GM12878 (cell line): Measurements from ENCODE around the gene HLA-G. TPM values are rescaled to one million over a fixed set of nuclear protein-coding genes. Genes with fewer than 3 reads are reported as not detected.

Source experiments
- ATAC-seq: fragments of 200-7000 bp; cut with Tn5 transposase; 3 replicates; pipeline ENCODE4 v1.9.1; 2020; ENCODE audit warnings: mild to moderate bottlenecking, moderate library complexity
- BruUV-seq: library from RNA; stranded (reverse); fragments of 400-500 nt; replicated peaks from 2 replicates; lab custom pipeline; 2021; lab: Mats Ljungman, UMichigan
- CTCF ChIA-PET: fragments of 300-600 bp; sonication (Branson Sonifier 250); formaldehyde crosslinking; extraction: SDS; loops from one replicate; lab custom pipeline; 2021; ENCODE audit warnings: inconsistent platforms; lab: Yijun Ruan, JAX
- POLR2A ChIA-PET: fragments of 350-600 bp; formaldehyde crosslinking; extraction: SDS; loops from one replicate; lab custom pipeline; 2021; ENCODE audit warnings: inconsistent platforms; lab: Charles Lee
- RAD21 ChIA-PET: fragments of 300-600 bp; sonication (Branson Sonifier 250); formaldehyde crosslinking; loops from one replicate; lab custom pipeline; 2023; ENCODE audit warnings: antibody characterized with exemption; ENCODE audit not compliant: unreplicated experiment; lab: Charles Lee
- SMC1A ChIA-PET: fragments of 300-600 bp; sonication (Branson Sonifier 250); formaldehyde crosslinking; loops from one replicate; lab custom pipeline; 2023; ENCODE audit not compliant: unreplicated experiment, uncharacterized antibody; lab: Charles Lee
- DNase-seq: peaks from one replicate; pipeline ENCODE4 v3.0.0-alpha.2; 2011; ENCODE audit warnings: low read depth, low spot score
- FAIRE-seq: peaks from 3 replicates; lab custom pipeline; 2011; peaks lifted over from hg19 to GRCh38; lab: Jason Lieb, UNC
- H2AFZ ChIP-seq: 2 replicates; pipeline ENCODE4 v1.6.0; 2011; ENCODE audit warnings: low read depth, low read length, control low read depth; ENCODE audit not compliant: control insufficient read depth
- H3K27ac ChIP-seq: 2 replicates; pipeline ENCODE4 v1.5.1; 2011; ENCODE audit warnings: control low read depth; ENCODE audit not compliant: control insufficient read depth, insufficient read depth
- H3K27me3 ChIP-seq, 2 experiments: replicated peaks in 1 of 2; 2 replicates each; pipeline versions ENCODE4 v1.6.0 to v1.6.1; 2011; ENCODE audit warnings: low read length in 1 of 2; ENCODE audit not compliant: control insufficient read depth in 2 of 2, insufficient read depth in 2 of 2
- H3K36me3 ChIP-seq, 2 experiments: 2 replicates each; pipeline ENCODE4 v1.5.1; 2011; ENCODE audit warnings: low read length in 1 of 2; ENCODE audit not compliant: control insufficient read depth in 2 of 2, insufficient read depth in 2 of 2
- H3K4me1 ChIP-seq: 2 replicates; pipeline ENCODE4 v1.6.1; 2011; ENCODE audit warnings: mild to moderate bottlenecking, low read length, moderate library complexity, mixed read lengths; ENCODE audit not compliant: control insufficient read depth, insufficient read depth
- H3K4me2 ChIP-seq: 2 replicates; pipeline ENCODE4 v1.6.0; 2011; ENCODE audit warnings: control low read depth; ENCODE audit not compliant: control insufficient read depth, insufficient read depth
- H3K4me3 ChIP-seq: fragments of 200-600 bp; sonication (generic); 2 replicates; pipeline ENCODE4 v1.5.1; 2016
- H3K79me2 ChIP-seq: 2 replicates; pipeline ENCODE4 v1.6.0; 2011; ENCODE audit warnings: low read length; ENCODE audit not compliant: control insufficient read depth, insufficient read depth
- H3K9ac ChIP-seq: 2 replicates; pipeline ENCODE4 v1.8.0; 2011; ENCODE audit warnings: low read length, control low read depth, mixed read lengths; ENCODE audit not compliant: control insufficient read depth, insufficient read depth
- H3K9me3 ChIP-seq: replicated peaks from 3 replicates; pipeline ENCODE4 v1.5.1; 2011; ENCODE audit warnings: mild to moderate bottlenecking, low read length; ENCODE audit not compliant: control insufficient read depth, insufficient read depth
- H4K20me1 ChIP-seq: 2 replicates; pipeline ENCODE4 v1.6.0; 2011; ENCODE audit not compliant: control insufficient read depth, insufficient read depth
- ASH2L ChIP-seq: fragments of 300-600, 200-600 bp; sonication (generic); IDR thresholded peaks from 2 replicates; pipeline ENCODE4 v1.6.1; 2017; ENCODE audit warnings: low read depth, mild to moderate bottlenecking, borderline replicate concordance
- FOXK2 ChIP-seq: fragments of 450-650 bp; IDR thresholded peaks from 2 replicates; pipeline ENCODE4 v1.6.1; 2017; ENCODE audit warnings: mild to moderate bottlenecking, moderate library complexity
- IRF4 ChIP-seq: IDR thresholded peaks from 2 replicates; pipeline ENCODE4 v1.6.1; 2011; ENCODE audit warnings: low read depth, low read length
- LARP7 ChIP-seq: fragments of 450-650 bp; IDR thresholded peaks from 2 replicates; pipeline ENCODE4 v1.6.1; 2017; ENCODE audit warnings: mild to moderate bottlenecking
- POLR2AphosphoS5 ChIP-seq: IDR thresholded peaks from 2 replicates; pipeline ENCODE4 v1.6.1; 2011; ENCODE audit warnings: mild to moderate bottlenecking, low read length, inconsistent platforms
- SP1 ChIP-seq: IDR thresholded peaks from one replicate; pipeline ENCODE4 v1.6.1; 2011; ENCODE audit warnings: low read depth, low read length
- in situ Hi-C: fragments of 300-500 bp; cut with MboI; formaldehyde crosslinking; loops from 9 replicates; pipeline ENCODE4 v1.14.3; 2018; ENCODE audit warnings: mixed read lengths
- intact Hi-C: fragments of 100-400 bp; cut with micrococcal nuclease; formaldehyde crosslinking; loops from one replicate; pipeline ENCODE4 v1.14.2; 2022; ENCODE audit not compliant: unreplicated experiment
- polyA plus RNA-seq, 11 experiments: library from polyadenylated mRNA; depleted of rRNA in 4 of 11; unstranded in 6 of 11; stranded (reverse) in 5 of 11; fragments of >200 nt; fragmentation: Nextera tagmentation in 4 of 11; fragmentation: Illumina TruSeq in 1 of 11; extraction: Ambion mirVana in 4 of 11; extraction: Trizol in 1 of 11; gene quantifications; 1 replicate in 1 of 11; 2 replicates in 10 of 11; pipeline versions ENCODE4 v1.2.1 to v1.2.3, GENCODE V29; 2011 to 2016; ENCODE audit warnings: inconsistent platforms in 2 of 11, missing spikeins in 2 of 11, low read depth in 1 of 11
- total RNA-seq, 4 experiments: library from RNA; depleted of rRNA in 3 of 4; stranded (reverse); fragments of >200 nt in 3 of 4; fragmentation: Illumina TruSeq in 1 of 4; extraction: Trizol in 1 of 4; gene quantifications; 2 replicates each; pipeline versions ENCODE4 v1.2.1 to v1.2.3, GENCODE V29; 2013 to 2021
- TF ChIP-seq, protein P1 (sequence below): fragments of 450-650 bp; formaldehyde crosslinking; IDR thresholded peaks from 2 replicates; pipeline ENCODE4 v1.4.0; 2022; ENCODE audit warnings: mild to moderate bottlenecking, moderate library complexity

The HLA-G gene
- total and polyA plus RNA-seq, 10 of the 15 experiments (the other 5 are each of a cell fraction or from before 2014, with no cell fraction given) = 0.10 to 2.9 (median 1.3) TPM; not detected in 5

DNA sequence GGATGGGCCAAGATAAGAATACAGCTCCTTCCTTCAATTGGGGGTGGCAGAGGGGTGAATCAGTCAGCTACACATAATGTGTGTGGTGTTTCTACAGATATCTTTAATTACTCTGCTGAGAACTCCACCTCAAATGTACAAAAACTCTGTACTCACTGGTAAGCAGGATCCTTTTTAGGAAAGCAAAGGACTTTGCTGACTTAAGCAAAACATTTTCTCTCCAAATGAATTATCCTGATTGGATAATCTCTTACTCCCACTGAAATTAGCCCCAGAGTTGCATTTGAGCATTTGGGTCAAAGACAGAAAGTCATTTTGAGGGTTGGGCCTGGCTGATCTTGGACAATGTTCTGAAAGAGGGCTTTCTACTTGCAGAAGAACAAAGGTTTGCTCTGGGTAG, 13.4 kb downstream of the HLA-G start:
- Histone ChIP-seq H3K9ac (no peak overlapping the region), H3K9me3 (no peaks in the 10 kb centered on the region; the same call in 1 of the 3 replicates), H3K4me2 (no peak overlapping the region), H3K27ac (no peak overlapping the region), H3K4me3 (no peak overlapping the region), H4K20me1 (no peaks in the 10 kb centered on the region), H3K79me2 (no peaks in the 10 kb centered on the region), H3K36me3 (no peaks in the 10 kb centered on the region), H3K27me3 (peaks cover 0 to 2% of the 10 kb centered on the region in 2 experiments; a peak in 1 of 4 replicates), H2AFZ (no peak overlapping the region), H3K4me1 (no peaks in the 10 kb centered on the region)
- FAIRE-seq (no peak), ATAC-seq (no peak), DNase-seq (no peak)
- ChIA-PET SMC1A (no interaction called here), RAD21 (interaction anchor here (0.8 kb wide), 1 partner anchor 92 kb away, joined by 3 read pairs; no protein-coding TSS in a partner anchor), CTCF (no interaction called here), POLR2A (no interaction called here)
- in situ Hi-C loops = no loop called here
- no peak for TF ChIP-seq FOXK2
- TF ChIP-seq POLR2AphosphoS5 = no peak
- no peak for TF ChIP-seq LARP7
- no peak for TF ChIP-seq SP1
- no peak for TF ChIP-seq IRF4
- TF ChIP-seq, protein P1, sequence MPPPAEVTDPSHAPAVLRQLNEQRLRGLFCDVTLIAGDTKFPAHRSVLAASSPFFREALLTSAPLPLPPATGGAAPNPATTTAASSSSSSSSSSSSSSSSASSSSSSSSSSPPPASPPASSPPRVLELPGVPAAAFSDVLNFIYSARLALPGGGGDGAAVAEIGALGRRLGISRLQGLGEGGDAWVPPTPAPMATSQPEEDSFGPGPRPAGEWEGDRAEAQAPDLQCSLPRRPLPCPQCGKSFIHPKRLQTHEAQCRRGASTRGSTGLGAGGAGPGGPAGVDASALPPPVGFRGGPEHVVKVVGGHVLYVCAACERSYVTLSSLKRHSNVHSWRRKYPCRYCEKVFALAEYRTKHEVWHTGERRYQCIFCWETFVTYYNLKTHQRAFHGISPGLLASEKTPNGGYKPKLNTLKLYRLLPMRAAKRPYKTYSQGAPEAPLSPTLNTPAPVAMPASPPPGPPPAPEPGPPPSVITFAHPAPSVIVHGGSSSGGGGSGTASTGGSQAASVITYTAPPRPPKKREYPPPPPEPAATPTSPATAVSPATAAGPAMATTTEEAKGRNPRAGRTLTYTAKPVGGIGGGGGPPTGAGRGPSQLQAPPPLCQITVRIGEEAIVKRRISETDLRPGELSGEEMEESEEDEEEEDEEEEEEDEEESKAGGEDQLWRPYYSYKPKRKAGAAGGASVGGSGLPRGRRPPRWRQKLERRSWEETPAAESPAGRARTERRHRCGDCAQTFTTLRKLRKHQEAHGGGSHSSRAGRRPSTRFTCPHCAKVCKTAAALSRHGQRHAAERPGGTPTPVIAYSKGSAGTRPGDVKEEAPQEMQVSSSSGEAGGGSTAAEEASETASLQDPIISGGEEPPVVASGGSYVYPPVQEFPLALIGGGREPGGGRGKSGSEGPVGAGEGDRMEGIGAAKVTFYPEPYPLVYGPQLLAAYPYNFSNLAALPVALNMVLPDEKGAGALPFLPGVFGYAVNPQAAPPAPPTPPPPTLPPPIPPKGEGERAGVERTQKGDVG (CRISPR knock-in tag) = no peak
- TF ChIP-seq ASH2L = no peak
- no TSS peak for BruUV-seq
- intact Hi-C loops = no loop called here
